ENCODE measurements around the gene PNPLA7. TPM values are rescaled to one million over a fixed set of nuclear protein-coding genes. Genes with fewer than 3 reads are reported as not detected.

Gene PNPLA7
- total RNA-seq, 1 donor from 2014 or later: 9.0 TPM

GRCh38 chr9:137580209-137580953, 30.2 kb upstream of the PNPLA7 start:
- no peak overlapping the region for H3K27ac ChIP-seq (replicated peaks)
- H3K9me3 ChIP-seq (replicated peaks): no peaks in the 10 kb centered on the region
- H3K36me3 ChIP-seq: peaks cover 29% of the 10 kb centered on the region
- no peaks in the 10 kb centered on the region for H3K27me3 ChIP-seq (ENCODE audit: low read depth)
- intact Hi-C loops (cut with micrococcal nuclease): no loop called here
- DNase-seq: no peak
- TF ChIP-seq CTCF (IDR thresholded peaks at IDR 0.05; ENCODE audit: borderline replicate concordance): no peak
- H3K4me1 ChIP-seq: peaks cover 47% of the 10 kb centered on the region
- no peak overlapping the region for H3K4me3 ChIP-seq

GRCh38 chr9:137579259-137579604, 29.0 kb upstream of the PNPLA7 start:
- Histone ChIP-seq H3K27me3 (ENCODE audit: low read depth) (no peaks in the 10 kb centered on the region), H3K4me1 (peaks cover 59% of the 10 kb centered on the region), H3K9me3 (replicated peaks) (no peaks in the 10 kb centered on the region), H3K36me3 (peaks cover 27% of the 10 kb centered on the region), H3K4me3 (peak overlapping the region; percentile 98), H3K27ac (replicated peaks) (peak overlapping the region; percentile 95)
- intact Hi-C loops (cut with micrococcal nuclease): no loop called here
- no peak for TF ChIP-seq CTCF (IDR thresholded peaks at IDR 0.05; ENCODE audit: borderline replicate concordance)
- DNase-seq: no peak

- Histone ChIP-seq H3K4me3 (peak within 1 kb of the TSS; percentile 98), H3K36me3 (peaks cover 32% of the 10 kb centered on the region), H3K4me1 (peaks cover 64% of the 10 kb centered on the region), H3K9me3 (replicated peaks) (no peaks in the 10 kb centered on the region), H3K27me3 (ENCODE audit: low read depth) (no peaks in the 10 kb centered on the region), H3K27ac (replicated peaks) (peak within 1 kb of the TSS; percentile 95)
- peak; percentile 97 for TF ChIP-seq CTCF (IDR thresholded peaks at IDR 0.05; ENCODE audit: borderline replicate concordance)
- intact Hi-C loops (cut with micrococcal nuclease): no loop called here
- peak; percentile 97 for DNase-seq
Measured at GRCh38 chr9:137578518-137579258, 28.5 kb upstream of the PNPLA7 start, which contains the start of gene DPH7. Gene DPH7, minus strand, starts transcription at chr9:137578925. Its CDS starts 148 bp downstream, at chr9:137578777.

- H3K27me3 ChIP-seq (ENCODE audit: low read depth): no peaks in the 10 kb centered on the region
- TF ChIP-seq CTCF (IDR thresholded peaks at IDR 0.05; ENCODE audit: borderline replicate concordance): peak; percentile 45
- peak overlapping the region; percentile 98 for H3K4me3 ChIP-seq
- H3K9me3 ChIP-seq (replicated peaks): no peaks in the 10 kb centered on the region
- DNase-seq: peak; percentile 32
- H3K4me1 ChIP-seq: peaks cover 64% of the 10 kb centered on the region
- intact Hi-C loops (cut with micrococcal nuclease): no loop called here
- H3K36me3 ChIP-seq: peaks cover 37% of the 10 kb centered on the region
- peak overlapping the region; percentile 95 for H3K27ac ChIP-seq (replicated peaks)
Measured at GRCh38 chr9:137575716-137576411, 25.7 kb upstream of the PNPLA7 start.

GRCh38 chr9:137575364-137575715, 25.1 kb upstream of the PNPLA7 start:
- H3K27me3 ChIP-seq (ENCODE audit: low read depth): no peaks in the 10 kb centered on the region
- no peaks in the 10 kb centered on the region for H3K9me3 ChIP-seq (replicated peaks)
- peaks cover 62% of the 10 kb centered on the region for H3K4me1 ChIP-seq
- TF ChIP-seq CTCF (IDR thresholded peaks at IDR 0.05; ENCODE audit: borderline replicate concordance): no peak
- H3K27ac ChIP-seq (replicated peaks): peak overlapping the region; percentile 95
- H3K4me3 ChIP-seq: no peak overlapping the region
- intact Hi-C loops (cut with micrococcal nuclease): no loop called here
- no peak for DNase-seq
- peaks cover 40% of the 10 kb centered on the region for H3K36me3 ChIP-seq
